ENCODE results near the gene ATRN.
"Not testable (repeated sequence)": the region's sequence is repeated elsewhere in the genome, so short reads cannot be mapped to it uniquely, and the experiment has no call there.

DNA sequence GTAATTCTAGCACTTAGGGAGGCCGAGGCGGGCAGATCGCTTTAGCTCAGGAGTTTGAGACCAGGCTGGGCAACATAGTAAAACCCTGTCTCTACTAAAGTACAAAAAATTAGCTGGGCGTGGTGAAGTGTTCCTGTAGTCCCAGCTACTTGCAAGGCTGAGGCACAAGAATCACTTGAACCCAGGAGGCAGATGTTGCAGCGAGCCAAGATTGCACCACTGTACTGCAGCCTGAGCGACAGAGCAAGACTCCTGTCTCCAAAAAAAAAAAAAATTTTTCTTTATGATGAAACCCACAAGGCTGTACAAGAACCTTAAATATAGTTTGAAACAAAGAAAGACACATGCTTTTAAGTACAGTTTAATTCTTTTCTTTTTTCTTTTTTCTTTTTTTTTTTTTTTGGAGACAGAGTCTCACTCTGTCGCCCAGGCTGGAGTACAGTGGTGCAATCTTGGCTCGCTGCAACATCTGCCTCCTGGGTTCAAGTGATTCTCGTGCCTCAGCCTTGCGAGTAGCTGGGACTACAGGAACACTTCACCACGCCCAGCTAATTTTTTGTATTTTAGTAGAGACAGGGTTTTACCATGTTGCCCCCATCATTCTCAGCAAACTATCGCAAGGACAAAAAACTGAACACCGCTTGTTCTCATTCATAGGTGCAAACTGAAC, 144.5 kb downstream of the ATRN start:
- not testable (repeated sequence) for TF ChIP-seq CTCF (conservative IDR thresholded peaks at IDR 0.05); ZFX (IDR thresholded peaks at IDR 0.05)

Data from C4-2B (cell line).